Skin epidermis (tissue), 12 donors: Measurements from ENCODE around the gene ZNF462.
"Not testable (repeated sequence)": the region's sequence is repeated elsewhere in the genome, so short reads cannot be mapped to it uniquely, and the experiment has no call there.

Source experiments
- H3K27ac ChIP-seq, 21 experiments: fragments of 200-600 bp; sonication (generic) in 11 of 21; one replicate each; pipeline ENCODE4 v1.5.0; 2020; ENCODE audit warnings: mild to moderate bottlenecking in 3 of 21, inconsistent platforms in 2 of 21, moderate library complexity in 2 of 21
- H3K4me3 ChIP-seq, 7 experiments: fragments of 200-600 bp; sonication (generic) in 2 of 7; one replicate each; pipeline ENCODE4 v1.5.0; 2020; ENCODE audit warnings: inconsistent platforms in 2 of 7, mild to moderate bottlenecking in 2 of 7, moderate library complexity in 1 of 7

The ZNF462 gene

DNA sequence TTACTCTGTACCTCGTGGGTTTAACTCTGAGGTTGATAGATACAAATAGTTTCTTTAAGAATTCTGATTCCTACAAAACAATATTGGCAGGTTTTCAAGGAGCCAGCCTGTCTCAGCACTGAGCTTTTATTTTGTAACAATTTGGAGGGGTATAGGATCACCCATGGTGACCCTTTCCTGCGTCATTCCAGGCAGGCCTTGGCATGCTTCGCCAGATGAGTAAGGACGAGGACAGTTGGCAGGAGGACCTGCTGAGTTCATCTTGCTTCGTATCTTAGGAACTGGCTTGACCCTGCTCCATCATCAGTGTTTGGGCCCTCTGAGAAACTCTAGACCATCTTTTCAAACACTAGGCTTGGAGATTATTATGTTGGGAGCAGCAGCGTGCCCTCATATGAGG is 17.9 kb downstream of the ZNF462 start:
- H3K27ac ChIP-seq = peak overlapping the region in 6 of 21 experiments; percentile 4 to 61 (median 49)
- H3K4me3 ChIP-seq = no peak overlapping the region

DNA sequence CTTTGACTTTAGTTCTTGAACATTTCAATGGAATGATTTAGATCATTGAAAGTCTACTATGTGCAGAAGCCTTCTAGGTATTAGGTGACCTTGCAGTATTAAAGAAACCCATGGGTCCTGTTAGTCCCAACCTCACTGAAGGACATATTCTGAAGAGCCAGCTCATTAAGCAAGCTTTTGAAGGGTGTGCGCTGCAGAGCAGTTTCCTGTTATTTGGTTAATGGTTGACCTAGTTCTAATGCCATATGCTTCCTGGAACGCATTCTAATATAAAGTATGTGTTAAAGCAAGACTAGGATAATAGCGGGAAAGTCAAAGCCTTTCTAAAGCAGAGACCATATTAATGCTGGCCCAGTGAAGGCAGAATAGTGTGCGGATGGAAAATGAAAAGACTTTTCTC is 20.1 kb downstream of the ZNF462 start:
- Histone ChIP-seq H3K27ac (no peak overlapping the region), H3K4me3 (no peak overlapping the region)

DNA sequence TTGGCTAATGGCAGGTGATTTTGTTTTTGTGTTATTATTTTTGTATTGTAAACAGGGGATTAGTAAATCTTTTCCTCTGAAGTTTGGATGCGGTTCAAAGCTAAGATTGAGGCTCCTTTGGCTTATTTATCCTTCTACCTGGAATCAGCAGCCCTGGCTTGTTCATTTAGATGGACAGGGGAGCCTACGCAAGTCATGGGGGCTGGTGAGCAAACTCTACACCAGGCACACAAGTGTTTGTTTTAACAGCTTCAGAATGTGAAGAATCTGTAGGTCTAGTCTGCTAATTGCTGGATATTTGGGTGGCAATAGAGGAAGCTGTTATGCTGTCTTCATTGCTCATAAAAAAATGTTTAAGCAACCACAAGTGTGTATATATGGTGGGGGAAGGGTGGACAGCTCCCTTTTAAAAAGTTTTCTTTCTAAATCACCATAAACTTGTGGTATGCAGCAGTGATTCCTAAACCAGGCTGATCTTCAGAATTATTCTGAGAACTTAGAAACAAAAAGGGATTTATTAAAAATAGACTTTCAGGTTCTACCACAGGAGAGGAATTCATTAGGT is 20.7 kb downstream of the ZNF462 start:
- Histone ChIP-seq H3K4me3 (no peak overlapping the region), H3K27ac (no peak overlapping the region)

DNA sequence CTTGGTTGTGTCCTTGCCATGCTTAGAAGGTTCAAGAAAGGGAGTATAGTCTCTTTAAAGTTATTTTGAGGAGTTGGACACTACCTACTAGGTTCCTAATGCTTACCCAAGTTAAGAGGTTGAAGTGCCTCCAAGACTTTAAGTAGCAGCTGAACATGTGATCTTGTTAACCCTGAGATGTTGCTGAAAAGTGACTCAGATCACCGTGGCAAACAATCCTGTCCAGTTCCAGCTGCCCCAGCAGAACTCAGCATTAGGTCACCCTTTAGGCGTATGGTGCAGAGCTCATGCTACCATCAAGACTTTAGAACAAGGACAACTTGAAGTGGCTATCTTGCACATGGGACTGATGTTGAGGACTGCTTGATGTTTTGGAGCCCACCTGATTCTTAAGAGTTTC is 22.5 kb downstream of the ZNF462 start:
- peak overlapping the region in 8 of 21 experiments; percentile 2 to 50 (median 25) for H3K27ac ChIP-seq

GRCh38 chr9:106886111-106887046 is 23.4 kb downstream of the ZNF462 start:
- Histone ChIP-seq H3K27ac (peak overlapping the region in 8 of 21 experiments; percentile 1 to 50 (median 32)), H3K4me3 (no peak overlapping the region)

More for the DNA sequence above, 22.5 kb downstream of the ZNF462 start:
- H3K4me3 ChIP-seq = no peak overlapping the region

GRCh38 chr9:106887066-106887465 is 24.1 kb downstream of the ZNF462 start:
- Histone ChIP-seq H3K27ac (peak overlapping the region in 3 of 21 experiments; percentile 8 to 50 (median 33)), H3K4me3 (no peak overlapping the region)

- Histone ChIP-seq H3K4me3 (no peak overlapping the region), H3K27ac (peak overlapping the region in 1 of 21 experiments; percentile 42)
Measured at GRCh38 chr9:106889061-106889590, 26.2 kb downstream of the ZNF462 start.

DNA sequence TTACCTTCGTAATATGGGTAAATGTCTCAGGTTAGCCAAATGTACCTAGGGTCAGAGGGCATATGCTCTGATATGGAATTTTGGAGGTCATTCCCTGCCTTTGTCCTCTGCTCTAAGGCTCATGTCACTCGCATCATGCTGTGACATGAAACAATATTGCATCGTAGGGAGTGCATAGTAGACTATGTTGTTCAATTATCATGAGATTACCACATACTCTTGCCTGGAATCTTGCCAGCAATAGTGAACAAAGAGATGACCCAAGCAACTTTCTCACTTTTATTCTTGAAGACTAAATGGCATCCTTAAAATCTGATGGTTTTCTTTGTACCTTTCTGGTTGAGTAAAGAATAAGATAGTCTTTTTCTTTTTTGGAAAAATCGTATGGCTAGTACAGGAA is 27.6 kb downstream of the ZNF462 start:
- H3K4me3 ChIP-seq = no peak overlapping the region
- no peak overlapping the region for H3K27ac ChIP-seq

DNA sequence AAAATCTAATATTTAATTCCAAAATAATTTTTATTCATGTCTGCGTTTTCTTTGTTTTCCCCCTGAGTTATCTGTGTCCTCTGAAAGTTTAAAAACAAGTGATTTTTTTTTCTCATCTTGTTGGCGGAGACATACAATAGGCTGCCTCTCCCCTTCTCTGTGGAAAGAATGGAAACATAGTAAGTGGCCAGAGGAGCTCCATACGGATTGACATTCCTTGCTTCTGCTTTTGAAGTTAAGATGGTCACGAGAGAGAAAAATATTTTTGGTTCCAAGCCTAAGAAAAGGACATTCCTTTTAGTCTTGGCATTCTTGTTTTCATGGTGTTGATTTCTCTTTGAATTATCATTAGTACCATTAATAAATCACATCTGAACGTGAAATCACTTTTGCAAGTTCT is 28.3 kb downstream of the ZNF462 start:
- H3K27ac ChIP-seq = no peak overlapping the region
- no peak overlapping the region for H3K4me3 ChIP-seq

DNA sequence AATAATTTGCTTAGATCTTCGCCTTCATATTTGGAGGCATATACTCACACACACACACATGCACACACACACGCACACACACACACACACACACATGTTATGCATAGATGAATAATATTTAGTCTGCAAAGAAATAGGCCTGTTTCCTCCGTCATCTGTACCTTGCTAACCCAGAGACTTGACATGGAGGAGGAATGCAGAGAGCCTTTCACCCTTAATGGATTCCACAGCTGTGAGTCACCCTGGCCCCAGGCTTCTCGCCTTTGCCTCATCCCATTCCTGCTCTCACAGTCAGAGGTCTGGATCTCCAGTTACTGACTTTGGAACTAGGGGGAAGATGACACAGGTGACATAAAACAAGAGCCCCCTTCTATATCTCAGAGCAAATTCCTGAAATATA is 29.7 kb downstream of the ZNF462 start:
- Histone ChIP-seq H3K4me3 (no peak overlapping the region), H3K27ac (peak overlapping the region in 7 of 21 experiments; percentile 1 to 40 (median 23))

DNA sequence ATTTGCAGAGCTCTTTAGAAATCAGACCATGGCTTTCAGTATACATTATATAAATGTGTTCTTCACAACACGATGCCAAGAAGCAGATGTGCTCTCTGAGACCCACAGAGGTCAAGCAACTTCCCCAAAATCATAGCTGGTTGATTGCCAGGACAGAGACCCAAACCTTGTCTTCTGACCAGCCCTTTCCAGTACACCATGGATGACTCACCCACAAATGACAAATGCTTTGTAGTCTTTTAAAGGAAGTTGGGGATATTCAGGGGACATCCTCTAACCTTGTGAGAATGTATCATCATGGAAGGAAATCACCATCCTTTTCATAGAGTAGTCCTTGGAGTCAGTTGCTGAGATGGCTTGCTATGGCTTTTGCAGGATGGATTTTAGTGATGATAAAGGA is 30.1 kb downstream of the ZNF462 start:
- Histone ChIP-seq H3K4me3 (no peak overlapping the region), H3K27ac (peak overlapping the region in 8 of 21 experiments; percentile 1 to 40 (median 24))

- H3K27ac ChIP-seq = no peak overlapping the region
- no peak overlapping the region for H3K4me3 ChIP-seq
Measured at GRCh38 chr9:106896695-106897094, 33.7 kb downstream of the ZNF462 start.

DNA sequence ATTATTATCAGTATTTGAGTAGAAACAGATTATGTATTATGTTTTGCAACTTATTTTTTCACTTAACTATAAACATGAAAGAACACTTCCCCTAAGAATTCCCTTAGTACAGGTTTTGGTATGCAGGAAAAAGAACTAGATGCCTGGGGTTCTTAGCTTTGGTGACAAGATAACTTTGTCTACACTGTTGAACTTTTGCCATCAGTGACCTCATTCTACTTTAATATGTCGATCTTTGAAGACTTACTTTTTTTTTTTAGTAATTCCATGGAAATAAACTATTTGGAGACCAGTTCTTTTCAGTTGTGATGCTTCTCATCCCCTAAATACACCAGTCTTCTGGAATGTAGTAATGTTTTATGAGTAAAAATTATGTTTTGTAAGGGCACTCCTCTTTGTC is 34.3 kb downstream of the ZNF462 start:
- Histone ChIP-seq H3K27ac (no peak overlapping the region), H3K4me3 (no peak overlapping the region)

GRCh38 chr9:106897751-106898150 is 34.8 kb downstream of the ZNF462 start:
- Histone ChIP-seq H3K4me3 (no peak overlapping the region), H3K27ac (no peak overlapping the region)

GRCh38 chr9:106900523-106900922 is 37.6 kb downstream of the ZNF462 start:
- not testable (repeated sequence) for H3K27ac ChIP-seq, H3K4me3 ChIP-seq

DNA sequence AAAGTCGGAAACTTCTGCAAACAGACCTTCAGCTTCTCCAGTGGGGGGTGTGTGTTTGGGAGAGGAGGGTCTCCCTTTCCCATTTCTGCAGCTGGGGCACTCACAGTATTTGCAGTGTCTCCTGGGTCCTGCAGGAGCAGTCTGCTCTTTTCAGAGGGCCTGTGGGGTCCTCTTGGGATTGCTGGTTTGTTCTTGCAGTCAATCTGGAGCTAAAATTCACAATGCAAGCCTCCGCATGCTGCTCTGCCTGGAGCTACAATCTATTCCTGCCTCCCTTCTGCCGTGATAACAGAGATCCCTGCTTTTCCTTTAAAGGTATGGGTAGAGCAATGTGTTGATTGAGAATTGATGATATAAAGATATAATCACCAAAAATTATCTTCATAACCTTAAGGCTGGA is 43.2 kb downstream of the ZNF462 start:
- peak overlapping the region in 3 of 21 experiments; percentile 34 to 48 (median 46) for H3K27ac ChIP-seq

GRCh38 chr9:106911951-106912350 is 49.0 kb downstream of the ZNF462 start:
- H3K27ac ChIP-seq = no peak overlapping the region
- H3K4me3 ChIP-seq = no peak overlapping the region

More for the DNA sequence above, 43.2 kb downstream of the ZNF462 start:
- H3K4me3 ChIP-seq = no peak overlapping the region

GRCh38 chr9:106913276-106913675 is 50.3 kb downstream of the ZNF462 start:
- H3K27ac ChIP-seq = no peak overlapping the region

DNA sequence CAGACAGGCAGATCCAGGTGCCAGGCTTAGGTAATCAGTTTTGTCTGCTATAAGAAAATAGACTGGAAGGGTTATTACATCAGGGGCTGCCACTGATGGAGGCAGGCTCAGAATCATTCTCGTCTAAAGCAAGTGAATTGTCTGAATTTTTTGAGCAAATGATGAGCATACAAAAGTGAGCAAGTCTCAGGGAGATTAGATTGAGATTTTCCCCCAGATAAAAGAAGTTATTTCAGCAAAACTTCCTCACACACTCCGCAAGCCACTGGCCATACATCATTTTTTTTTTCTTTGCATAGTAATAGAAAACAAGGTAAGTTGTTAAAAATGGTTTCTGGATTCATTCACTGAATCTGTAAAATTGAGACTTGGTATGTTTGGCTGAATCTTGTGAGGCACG is 52.9 kb downstream of the ZNF462 start:
- Histone ChIP-seq H3K4me3 (no peak overlapping the region), H3K27ac (no peak overlapping the region)

More at GRCh38 chr9:106913276-106913675, 50.3 kb downstream of the ZNF462 start:
- no peak overlapping the region for H3K4me3 ChIP-seq

DNA sequence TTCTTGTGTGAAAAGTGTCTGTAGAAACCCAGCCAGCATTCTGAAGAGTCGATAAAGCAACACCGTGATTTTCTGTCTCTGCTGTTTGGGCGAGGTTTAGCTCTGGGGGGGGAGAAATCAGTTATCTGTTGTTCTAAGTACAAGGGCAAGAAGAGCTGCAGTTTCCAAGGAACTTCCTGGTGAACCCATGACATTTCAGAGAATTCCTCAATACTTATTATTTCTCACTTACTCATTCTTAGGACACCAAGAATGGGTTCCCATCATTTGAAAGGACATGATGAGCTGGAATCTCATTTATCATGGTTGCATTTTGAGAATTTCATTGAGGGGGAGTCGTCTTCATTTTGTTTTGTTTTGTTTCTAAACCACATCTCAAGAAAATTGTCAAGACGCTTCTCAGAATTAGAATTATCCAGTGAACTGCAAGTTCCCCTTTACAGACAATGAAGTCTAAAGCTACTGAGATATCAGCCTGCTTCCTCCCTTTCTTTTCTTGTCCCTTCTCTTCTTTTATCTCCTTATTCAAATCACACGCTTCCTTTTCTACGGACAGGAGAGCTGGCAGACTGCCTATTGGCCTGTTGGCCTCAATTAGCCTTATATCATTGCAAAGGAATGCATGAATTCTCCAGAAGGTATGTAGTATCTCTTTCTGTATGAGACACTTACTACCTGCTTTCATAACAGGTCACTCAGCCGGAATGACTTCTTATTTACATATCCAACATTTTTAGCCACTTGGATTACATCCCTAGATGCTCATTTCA is 53.7 kb downstream of the ZNF462 start:
- no peak overlapping the region for H3K27ac ChIP-seq
- H3K4me3 ChIP-seq = no peak overlapping the region
